Measurements from ENCODE around the gene KDM3B.
"Not testable (repeated sequence)": the region's sequence is repeated elsewhere in the genome, so short reads cannot be mapped to it uniquely, and the experiment has no call there.

The KDM3B gene

DNA sequence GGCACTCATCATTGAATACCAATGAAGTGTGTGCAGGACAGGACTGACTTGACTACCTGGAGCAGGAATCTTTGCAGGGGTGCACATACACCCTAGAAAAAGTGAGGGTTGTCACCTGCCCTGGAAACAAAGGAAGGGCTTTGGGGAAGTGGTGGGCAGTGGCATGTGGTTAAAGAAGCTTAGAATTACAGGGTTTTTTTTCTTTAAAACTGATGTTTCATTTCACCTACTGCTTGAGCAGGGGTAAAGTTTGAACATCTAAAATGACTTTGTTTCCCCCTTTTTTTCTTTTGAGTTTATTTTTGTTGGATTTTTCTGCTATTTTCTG lies 2.0 kb upstream of the KDM3B start:
- in situ Hi-C loops (cut with MboI; ENCODE audit: low sequenced_read_pairs): no loop called here

DNA sequence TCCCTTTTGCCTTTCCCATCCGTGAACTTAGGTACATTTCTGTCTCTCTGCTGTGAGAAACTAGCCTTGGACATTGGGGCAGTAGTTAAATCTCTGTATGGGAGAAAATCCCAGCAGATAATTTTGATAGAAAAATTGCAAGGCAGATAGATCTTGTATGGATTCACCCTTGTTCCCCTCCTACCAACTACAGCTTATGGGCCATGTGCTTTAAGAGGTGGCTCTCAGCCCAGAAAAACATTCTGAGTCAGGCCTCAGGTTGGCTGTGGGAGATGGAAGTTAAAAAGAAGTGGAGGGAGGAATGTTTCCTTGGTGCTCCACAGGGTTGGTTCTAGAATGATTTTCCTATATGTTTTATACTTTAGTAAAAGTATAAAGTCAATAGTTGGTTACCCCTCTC lies 1.4 kb upstream of the KDM3B start:
- in situ Hi-C loops (cut with MboI; ENCODE audit: low sequenced_read_pairs): no loop called here

DNA sequence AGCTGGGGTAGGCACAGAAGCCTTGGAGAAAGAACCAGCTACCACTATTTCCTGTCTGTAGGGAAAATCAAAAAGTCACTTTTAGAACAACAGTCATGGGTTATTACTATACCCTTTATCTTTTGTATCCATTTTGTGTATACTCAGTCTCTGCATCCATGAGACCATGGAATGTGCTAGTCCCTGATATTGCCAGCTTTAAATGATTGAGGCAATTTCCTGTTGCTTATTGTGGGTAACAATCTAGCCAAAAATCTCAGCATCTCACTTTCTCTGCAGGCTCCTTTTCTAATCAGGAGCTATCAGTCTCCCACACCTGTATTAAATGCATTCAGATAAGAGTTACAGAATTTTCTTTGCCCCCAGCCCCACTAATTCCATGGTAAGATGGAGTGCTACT lies 968 bp upstream of the KDM3B start:
- in situ Hi-C loops (cut with MboI; ENCODE audit: low sequenced_read_pairs): no loop called here

DNA sequence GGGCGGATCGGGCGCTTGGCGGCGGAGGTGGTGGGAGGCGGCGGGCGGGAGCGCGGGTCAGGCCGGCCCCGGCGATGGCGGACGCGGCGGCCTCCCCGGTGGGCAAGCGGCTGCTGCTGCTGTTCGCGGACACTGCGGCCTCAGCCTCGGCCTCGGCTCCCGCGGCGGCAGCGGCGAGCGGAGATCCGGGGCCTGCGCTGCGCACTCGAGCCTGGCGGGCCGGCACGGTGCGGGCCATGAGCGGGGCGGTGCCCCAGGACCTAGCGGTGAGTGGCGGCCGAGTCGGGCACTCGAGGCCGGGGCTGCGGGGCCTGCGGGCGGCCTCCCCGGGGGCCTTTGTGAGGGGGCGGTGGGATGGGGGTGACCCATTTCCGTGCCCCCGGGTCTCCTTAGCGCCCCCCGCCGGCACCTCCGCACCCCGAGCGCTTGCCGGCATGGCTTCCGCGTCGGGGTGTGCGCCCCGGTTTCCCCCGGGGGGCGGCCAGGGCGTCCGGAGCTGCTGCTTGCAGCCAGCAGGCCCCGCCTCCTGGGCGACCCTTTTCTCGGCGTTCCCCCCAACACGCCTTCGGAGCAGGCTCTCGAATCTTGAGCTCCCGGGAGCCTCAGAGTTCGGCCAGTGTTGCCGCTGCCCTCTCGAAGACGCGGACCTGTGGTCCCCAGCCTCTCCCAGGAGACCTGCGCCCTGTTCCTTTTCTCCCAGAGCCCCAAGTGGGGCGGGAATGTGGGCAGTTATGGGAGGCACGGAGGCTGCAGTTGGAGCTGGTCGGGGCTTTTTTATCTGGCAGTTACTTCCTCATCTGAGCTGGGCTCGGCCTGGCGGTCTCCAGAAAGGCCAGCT lies 456 bp downstream of the KDM3B start:
- in situ Hi-C loops (cut with MboI; ENCODE audit: low sequenced_read_pairs): no loop called here

DNA sequence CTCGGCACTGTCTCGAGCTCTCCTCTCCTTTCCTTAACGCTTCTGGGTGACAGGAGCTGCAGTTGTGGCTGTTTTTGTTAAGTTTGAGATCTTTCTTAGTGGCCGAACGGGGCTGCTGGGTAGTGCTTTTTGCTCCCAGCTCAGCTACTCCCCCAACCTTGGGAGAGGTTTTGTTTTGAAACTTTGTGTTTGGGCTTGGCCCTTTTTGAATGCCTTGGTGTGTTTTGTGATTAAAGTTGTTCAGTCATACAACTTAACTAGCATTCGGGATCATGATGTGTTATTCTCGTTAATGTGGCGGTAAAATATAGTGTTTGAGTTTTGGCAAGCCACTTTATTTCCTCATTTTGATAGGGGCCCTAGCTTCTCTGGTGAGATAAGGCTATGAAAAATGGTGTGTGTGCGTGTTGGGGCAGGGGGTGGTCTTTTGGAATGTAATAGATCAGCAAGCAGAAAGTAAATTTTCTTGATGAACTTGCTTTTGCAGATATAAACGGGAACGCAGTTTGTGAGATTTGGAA lies 1.1 kb downstream of the KDM3B start:
- in situ Hi-C loops (cut with MboI; ENCODE audit: low sequenced_read_pairs): no loop called here

DNA sequence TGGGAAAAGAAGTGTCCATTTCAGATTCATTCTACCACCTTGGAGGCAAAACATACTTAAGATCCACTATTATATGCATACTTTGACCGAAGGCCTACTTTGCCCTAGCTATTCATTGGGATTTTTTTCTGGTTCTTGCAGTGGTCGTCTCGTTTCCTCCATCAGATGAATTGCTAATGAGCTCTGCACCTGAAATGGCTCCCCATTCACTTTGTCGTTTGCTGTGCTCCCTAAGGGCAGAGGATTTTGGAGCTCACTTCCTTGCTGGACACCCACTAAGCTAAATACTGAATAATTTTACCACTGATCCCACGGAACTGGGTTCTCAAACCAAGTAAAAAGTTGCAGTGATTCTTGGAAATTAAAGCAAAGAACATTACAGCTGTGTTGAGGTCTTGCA lies 1.9 kb downstream of the KDM3B start:
- in situ Hi-C loops (cut with MboI; ENCODE audit: low sequenced_read_pairs): no loop called here

DNA sequence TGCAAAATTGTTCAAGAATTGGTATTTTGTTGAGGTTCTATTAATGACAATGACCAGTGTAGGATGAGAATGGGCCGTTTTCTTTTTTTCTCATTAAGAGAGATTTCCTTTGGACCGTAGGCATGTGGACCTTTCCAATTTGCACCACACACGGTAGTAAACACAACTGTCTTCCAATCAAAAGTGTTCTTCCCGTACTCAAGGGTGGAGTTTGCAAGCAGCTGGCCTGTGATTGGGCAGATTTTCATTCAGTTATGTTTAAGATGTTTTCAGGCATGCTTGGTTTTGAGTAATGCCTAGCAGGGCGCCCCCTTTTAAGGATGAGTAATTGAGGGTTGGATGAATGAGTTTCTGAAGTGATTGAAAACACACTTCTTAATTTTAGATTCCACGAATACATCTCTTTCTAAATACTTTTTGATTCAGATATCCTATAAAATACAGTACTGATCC lies 2.5 kb downstream of the KDM3B start:
- in situ Hi-C loops (cut with MboI; ENCODE audit: low sequenced_read_pairs): no loop called here

DNA sequence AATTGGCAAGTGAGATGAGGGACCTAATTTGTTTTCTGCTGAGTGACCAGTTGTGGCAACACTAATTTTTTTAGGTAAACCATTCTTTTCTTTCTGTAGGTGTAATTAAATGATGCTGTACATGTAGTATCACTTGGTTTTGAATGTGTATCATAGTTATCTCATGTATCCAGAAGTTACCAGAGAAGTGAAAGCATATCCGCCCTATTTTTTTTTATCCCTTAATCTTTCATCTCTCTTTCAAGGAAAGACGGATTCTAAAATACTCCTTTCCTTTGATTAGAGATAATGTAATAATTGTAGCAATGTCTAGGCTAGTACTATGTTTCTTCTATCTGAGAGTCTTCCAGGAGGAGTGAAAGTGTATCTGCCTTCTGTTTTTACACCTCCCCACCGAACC lies 7.1 kb downstream of the KDM3B start:
- in situ Hi-C loops (cut with MboI; ENCODE audit: low sequenced_read_pairs): no loop called here

DNA sequence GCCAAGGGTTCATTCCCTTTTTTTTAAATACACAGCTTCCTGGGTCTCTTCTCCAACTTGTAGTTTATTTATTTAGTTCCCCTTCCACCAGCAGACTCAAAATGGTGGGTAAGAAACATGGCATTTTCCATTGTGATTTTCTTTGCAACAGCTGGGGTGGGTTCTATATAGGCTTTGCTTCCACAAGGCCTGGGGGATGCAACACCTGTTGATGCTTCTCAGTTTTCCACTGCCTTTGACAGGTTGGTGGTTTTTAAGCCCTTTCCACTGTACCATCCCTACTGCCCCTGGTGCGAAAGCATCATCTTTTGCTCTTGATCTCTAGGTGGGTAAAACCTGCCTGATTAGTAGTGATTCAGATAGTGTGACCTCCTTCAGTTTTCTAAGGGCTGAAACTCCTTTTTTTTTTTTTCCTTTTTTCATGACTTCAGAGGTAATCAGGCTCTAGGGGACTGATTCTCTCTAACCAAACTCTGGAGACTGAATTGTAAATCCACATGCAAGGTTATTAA lies 8.5 kb downstream of the KDM3B start:
- in situ Hi-C loops (cut with MboI; ENCODE audit: low sequenced_read_pairs): no loop called here

DNA sequence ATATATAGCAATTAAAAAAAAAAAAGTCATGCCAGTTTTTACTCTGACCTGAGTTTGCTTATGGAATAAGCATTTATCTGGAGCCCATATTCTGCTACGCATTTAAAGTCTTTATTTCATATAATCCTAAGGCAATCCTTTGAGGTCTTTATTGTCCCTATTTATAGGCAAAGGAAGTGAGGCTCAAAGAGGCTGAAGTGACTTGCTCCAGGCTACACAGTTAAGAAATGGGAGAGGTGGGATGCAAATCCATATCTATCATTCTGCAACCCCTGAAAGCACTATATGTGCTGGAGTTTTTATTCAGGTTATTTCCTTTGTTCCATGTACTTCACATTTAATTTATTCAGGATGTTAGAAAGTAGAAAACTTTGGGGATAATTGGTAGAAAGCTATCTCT lies 12.1 kb downstream of the KDM3B start:
- in situ Hi-C loops (cut with MboI; ENCODE audit: low sequenced_read_pairs): no loop called here

DNA sequence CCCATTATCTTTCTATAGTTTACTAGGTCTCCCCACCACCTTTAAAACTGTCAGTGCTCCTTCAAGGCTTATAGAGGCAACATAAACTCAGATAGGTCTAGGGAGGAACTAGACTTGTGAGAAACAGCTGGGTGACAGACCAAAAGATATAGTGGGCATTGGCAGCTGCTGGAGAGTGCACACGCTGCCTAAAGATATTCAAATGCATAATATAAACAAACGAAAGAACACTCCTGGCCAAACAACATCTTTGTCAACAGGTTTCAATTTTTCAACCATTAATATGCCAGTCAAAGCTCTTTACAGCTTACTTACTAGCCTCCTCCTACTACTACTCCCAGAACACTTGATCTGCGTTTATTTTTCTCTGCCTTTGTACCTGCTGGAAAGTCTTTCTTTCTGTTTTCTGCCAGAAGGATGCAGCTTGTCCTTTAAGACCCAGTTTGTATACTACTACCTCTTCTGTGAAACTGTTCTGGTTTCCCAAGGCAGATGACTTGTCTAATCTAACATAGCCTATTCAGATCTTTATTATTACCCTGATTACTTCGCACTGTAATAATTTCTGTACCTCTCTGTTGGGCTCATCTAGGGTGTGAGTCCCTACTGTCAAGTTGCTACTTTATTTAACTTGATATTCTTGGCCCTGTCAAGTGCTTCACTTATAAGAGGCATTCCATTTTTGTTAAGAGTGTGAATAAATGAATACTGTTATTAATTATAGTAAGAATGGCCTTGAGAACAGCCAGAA lies 14.3 kb downstream of the KDM3B start:
- in situ Hi-C loops (cut with MboI; ENCODE audit: low sequenced_read_pairs): no loop called here

DNA sequence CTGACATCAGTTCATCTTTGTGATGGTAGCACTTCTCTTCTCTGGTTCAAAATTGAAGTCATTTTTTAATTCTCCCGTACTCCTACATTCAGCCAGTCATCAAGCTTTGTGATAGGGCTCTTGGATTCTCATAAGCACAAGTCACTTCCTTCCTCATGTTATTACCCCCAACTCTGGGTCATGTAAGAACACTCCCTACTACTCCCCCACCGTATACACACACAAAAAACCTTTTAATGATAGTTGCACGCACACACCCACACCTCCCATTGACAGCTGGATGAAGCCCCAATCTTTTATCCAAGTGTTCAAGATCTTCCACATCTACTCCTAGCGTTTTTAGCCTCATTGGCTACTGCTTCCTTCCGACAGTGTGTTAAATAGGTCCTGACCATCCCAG lies 16.8 kb downstream of the KDM3B start:
- in situ Hi-C loops (cut with MboI; ENCODE audit: low sequenced_read_pairs): no loop called here

DNA sequence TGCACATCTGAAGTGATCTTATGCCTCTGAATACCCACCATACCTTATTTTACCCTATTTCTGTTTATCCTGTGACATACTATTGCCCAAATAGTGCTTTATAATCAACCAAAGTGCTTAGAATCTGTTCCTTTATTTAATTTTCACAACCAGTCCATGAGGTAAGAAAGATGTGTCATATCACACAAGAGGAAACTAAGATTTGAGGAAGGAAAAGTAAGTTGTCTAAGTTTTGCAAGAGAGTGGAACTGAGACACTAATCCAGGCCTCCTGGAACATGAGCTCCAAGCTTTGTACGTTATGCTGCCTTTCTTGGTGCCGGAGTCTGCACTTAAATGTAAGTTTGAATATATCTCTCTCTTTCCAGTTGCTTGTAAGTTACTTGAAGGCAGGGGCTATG lies 17.2 kb downstream of the KDM3B start:
- in situ Hi-C loops (cut with MboI; ENCODE audit: low sequenced_read_pairs): no loop called here

DNA sequence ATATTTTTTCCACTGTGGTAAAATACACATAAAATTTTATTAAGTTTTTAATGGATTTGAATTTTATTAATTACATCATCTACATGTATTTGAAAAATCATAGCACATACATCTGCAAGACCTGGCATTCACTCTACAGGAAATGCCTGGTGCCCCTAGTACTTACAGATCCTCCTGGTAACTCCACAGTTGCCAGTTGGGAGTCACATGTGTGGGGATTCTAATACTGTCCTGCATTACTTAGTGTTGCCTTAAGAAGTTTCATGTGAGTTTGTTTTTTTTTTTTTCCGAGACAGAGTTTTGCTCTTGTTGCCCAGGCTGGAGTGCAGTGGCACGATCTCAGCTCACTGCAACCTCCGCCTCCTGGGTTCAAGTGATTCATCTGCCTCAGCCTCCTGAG lies 18.1 kb downstream of the KDM3B start:
- in situ Hi-C loops (cut with MboI; ENCODE audit: low sequenced_read_pairs): no loop called here

DNA sequence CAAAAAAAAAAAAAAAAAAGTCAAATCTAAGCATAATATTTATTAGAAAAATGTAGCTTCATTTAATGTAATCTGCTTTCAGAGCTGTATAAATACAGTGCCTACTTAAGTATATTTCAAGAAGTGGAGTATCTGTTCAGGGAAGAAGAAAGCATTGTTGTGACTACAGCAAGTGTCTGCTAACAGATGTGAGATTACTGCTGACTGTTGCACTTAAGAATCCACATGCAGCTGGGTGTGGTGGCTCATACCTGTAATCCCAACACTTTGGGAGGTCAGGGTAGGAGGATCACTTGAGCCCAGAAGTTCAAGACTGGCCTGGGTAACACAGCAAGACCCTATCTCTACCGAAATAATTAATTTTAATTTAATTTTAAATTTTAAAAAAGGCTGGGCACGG lies 19.0 kb downstream of the KDM3B start:
- in situ Hi-C loops (cut with MboI; ENCODE audit: low sequenced_read_pairs): no loop called here

DNA sequence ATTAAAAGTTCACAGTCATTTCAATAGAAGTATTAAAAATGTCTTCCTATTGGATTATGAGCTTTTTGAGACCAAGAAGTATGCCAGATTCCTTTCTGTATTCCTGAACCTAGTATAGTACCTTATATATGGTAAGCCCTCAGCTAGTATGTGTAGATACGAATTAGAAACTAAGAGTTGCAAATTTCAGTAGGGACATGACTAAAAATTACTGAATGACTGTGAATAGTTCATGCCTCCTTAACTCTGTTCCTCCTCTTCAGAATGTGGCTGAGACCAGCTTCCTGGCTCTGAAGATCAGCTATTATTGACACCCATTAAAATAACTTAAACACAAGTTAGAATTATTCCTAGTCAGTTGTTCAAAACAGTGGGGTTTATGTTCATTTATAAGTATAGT lies 19.7 kb downstream of the KDM3B start:
- in situ Hi-C loops (cut with MboI; ENCODE audit: low sequenced_read_pairs): no loop called here

DNA sequence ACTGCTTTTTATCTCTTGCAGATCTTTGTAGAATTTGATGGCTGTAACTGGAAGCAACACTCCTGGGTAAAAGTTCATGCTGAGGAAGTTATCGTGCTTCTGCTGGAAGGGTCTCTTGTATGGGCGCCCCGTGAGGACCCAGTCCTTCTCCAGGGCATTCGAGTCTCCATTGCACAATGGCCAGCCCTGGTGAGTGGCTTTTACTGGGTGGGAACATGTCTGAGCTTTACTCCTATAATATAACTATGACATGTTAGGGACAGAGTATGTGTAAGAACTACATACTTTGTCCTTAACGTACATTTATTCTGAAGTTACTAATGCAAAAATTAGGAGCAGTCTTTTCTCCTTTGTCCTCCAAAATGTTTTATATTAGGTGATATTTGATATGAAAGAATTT lies 20.2 kb downstream of the KDM3B start:
- in situ Hi-C loops (cut with MboI; ENCODE audit: low sequenced_read_pairs): no loop called here

DNA sequence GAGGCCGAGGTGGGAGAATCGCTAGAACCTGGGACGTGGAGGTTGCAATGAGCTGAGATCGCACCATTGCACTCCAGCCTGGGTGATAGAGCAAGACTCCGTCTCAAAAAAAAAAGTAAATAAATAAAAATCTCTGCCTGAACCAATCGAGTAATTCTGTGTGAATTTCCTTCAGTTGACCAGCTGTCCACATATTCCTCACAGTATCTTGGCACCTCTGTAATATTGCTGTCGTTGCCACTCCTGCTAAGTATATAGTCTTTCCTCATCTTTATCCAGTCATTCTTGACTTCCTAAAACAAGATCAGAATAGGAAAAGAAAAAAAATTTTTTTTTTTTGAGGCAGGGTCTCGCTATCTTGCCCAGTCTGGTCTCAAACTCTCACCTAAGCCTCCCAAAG lies 29.9 kb downstream of the KDM3B start:
- in situ Hi-C loops (cut with MboI; ENCODE audit: low sequenced_read_pairs): no loop called here

DNA sequence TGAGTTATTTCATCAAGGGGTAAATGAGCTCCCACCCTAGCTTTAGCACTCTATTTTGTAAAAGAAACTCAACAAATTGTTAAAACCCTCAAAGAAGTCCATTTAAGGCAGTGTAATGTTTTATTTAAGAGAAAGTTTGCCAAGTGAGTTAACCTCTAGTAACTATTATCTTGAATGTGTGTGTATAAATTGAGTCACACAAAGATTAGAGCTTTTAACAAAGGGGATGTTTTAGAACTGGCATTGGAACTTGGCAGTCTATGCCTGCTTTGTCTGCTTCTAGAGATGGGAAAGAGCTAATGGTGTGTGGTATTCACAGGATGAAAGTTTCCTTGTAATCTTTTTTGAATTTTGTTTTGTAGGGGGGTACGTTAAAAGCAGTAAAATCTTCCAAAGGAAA lies 33.2 kb downstream of the KDM3B start:
- in situ Hi-C loops (cut with MboI; ENCODE audit: low sequenced_read_pairs): no loop called here

DNA sequence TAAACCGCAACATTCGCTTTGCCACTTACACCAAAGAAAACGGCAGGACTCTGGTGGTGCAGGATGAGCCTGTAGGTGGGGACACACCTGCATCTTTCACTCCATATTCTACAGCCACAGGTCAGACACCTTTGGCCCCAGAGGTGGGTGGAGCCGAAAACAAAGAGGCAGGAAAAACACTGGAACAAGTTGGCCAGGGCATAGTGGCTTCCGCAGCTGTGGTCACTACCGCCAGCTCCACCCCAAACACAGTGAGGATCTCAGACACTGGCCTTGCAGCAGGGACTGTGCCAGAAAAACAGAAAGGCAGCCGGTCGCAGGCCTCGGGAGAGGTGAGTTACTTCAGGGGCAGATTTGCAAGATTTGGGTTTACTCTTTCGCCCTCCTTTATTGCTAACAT lies 33.8 kb downstream of the KDM3B start:
- in situ Hi-C loops (cut with MboI; ENCODE audit: low sequenced_read_pairs): no loop called here

DNA sequence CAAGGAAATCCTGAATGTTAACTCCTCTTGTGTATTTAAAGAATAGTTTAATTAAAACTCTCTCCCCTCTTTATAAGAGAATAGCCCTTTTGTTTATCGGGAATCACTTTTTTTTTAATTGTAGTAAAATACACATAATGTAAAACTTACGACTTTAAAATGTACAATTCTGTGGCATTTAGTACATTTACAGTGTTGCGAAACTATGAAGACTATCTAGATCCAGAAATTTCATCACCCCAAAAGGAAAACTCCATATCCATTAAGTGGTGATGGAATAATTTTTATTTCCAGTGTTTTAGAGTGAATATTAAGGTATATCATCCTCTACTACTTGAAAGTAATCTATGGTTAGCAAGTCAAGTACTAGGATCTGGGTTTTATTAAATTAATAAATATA lies 36.8 kb downstream of the KDM3B start:
- in situ Hi-C loops (cut with MboI; ENCODE audit: low sequenced_read_pairs): no loop called here

DNA sequence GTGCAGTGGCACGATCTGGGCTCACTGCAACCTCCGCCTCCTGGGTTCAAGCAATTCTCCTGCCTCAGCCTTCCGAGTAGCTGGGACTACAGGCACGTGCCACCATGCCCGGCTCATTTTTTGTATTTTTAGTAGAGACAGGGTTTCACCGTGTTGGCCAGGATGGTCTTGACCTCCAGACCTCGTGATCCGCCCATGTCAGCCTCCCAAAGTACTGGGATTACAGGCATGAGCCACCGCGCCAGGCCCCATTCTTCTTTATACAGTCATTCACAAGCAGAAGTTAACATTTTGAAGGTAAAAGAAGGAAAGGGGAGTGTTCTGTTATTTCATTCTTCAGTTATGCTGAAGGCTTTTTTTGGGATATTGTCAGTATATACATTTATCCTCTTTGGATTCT lies 37.4 kb downstream of the KDM3B start:
- in situ Hi-C loops (cut with MboI; ENCODE audit: low sequenced_read_pairs): not testable (repeated sequence)
